Measurements from ENCODE around the gene MPHOSPH8.

- TF ChIP-seq CTCF (IDR thresholded peaks at IDR 0.05; ENCODE audit: insufficient read depth, low read depth, low read length) (no peak), EZH2 (IDR thresholded peaks at IDR 0.05; ENCODE audit: insufficient read depth, low read length) (no peak)
Measured at GRCh38 chr13:19606737-19607136, 26.7 kb upstream of the MPHOSPH8 start.
